ENCODE measurements around the gene RAB3GAP2.
"Not testable (repeated sequence)": the region's sequence is repeated elsewhere in the genome, so short reads cannot be mapped to it uniquely, and the experiment has no call there.

Gene RAB3GAP2

GRCh38 chr1:220235462-220235861, 36.8 kb downstream of the RAB3GAP2 start:
- H3K4me3 ChIP-seq (ENCODE audit: low read depth in 1 of 2, low read length in 2 of 2), result no peak overlapping the region
- H3K27me3 ChIP-seq (ENCODE audit: low read depth, low read length), result no peaks in the 10 kb centered on the region
- no peak overlapping the region for H3K27ac ChIP-seq (ENCODE audit: low read length)
- peaks cover 0 to 8% of the 10 kb centered on the region in 2 donors for H3K4me1 ChIP-seq (ENCODE audit: control insufficient read depth in 1 of 2, insufficient read depth in 2 of 2, low read length in 2 of 2)
- H3K36me3 ChIP-seq (ENCODE audit: control insufficient read depth in 1 of 2, insufficient read depth in 2 of 2, low read length in 2 of 2), result peaks cover 0 to 5% of the 10 kb centered on the region in 2 donors
- no peaks in the 10 kb centered on the region for H3K9me3 ChIP-seq (ENCODE audit: control insufficient read depth in 1 of 2, low read length in 2 of 2)

- H3K27me3 ChIP-seq (ENCODE audit: low read depth, low read length), result no peaks in the 10 kb centered on the region
- H3K4me1 ChIP-seq (ENCODE audit: control insufficient read depth in 1 of 2, insufficient read depth in 2 of 2, low read length in 2 of 2), result peaks cover 0 to 11% of the 10 kb centered on the region in 2 donors
- H3K36me3 ChIP-seq (ENCODE audit: control insufficient read depth in 1 of 2, insufficient read depth in 2 of 2, low read length in 2 of 2), result peaks cover 1 to 5% of the 10 kb centered on the region in 2 donors
- H3K27ac ChIP-seq (ENCODE audit: low read length), result no peak overlapping the region
- H3K4me3 ChIP-seq (ENCODE audit: low read depth in 1 of 2, low read length in 2 of 2), result no peak overlapping the region
- no peaks in the 10 kb centered on the region for H3K9me3 ChIP-seq (ENCODE audit: control insufficient read depth in 1 of 2, low read length in 2 of 2)
Measured at GRCh38 chr1:220233927-220234326, 38.3 kb downstream of the RAB3GAP2 start.

GRCh38 chr1:220229771-220230170, 42.5 kb downstream of the RAB3GAP2 start:
- H3K4me3 ChIP-seq (ENCODE audit: low read depth in 1 of 2, low read length in 2 of 2), result no peak overlapping the region
- peaks cover 0 to 32% of the 10 kb centered on the region in 2 donors for H3K4me1 ChIP-seq (ENCODE audit: control insufficient read depth in 1 of 2, insufficient read depth in 2 of 2, low read length in 2 of 2)
- H3K36me3 ChIP-seq (ENCODE audit: control insufficient read depth in 1 of 2, insufficient read depth in 2 of 2, low read length in 2 of 2), result peaks cover 5 to 7% of the 10 kb centered on the region in 2 donors
- no peaks in the 10 kb centered on the region for H3K27me3 ChIP-seq (ENCODE audit: low read depth, low read length)
- H3K27ac ChIP-seq (ENCODE audit: low read length), result no peak overlapping the region
- H3K9me3 ChIP-seq (ENCODE audit: control insufficient read depth in 1 of 2, low read length in 2 of 2), result no peaks in the 10 kb centered on the region

- H3K36me3 ChIP-seq (ENCODE audit: control insufficient read depth in 1 of 2, insufficient read depth in 2 of 2, low read length in 2 of 2), result peaks cover 4 to 7% of the 10 kb centered on the region in 2 donors
- no peaks in the 10 kb centered on the region for H3K27me3 ChIP-seq (ENCODE audit: low read depth, low read length)
- H3K9me3 ChIP-seq (ENCODE audit: control insufficient read depth in 1 of 2, low read length in 2 of 2), result no peaks in the 10 kb centered on the region
- H3K4me3 ChIP-seq (ENCODE audit: low read depth in 1 of 2, low read length in 2 of 2), result no peak overlapping the region
- H3K4me1 ChIP-seq (ENCODE audit: control insufficient read depth in 1 of 2, insufficient read depth in 2 of 2, low read length in 2 of 2), result peaks cover 0 to 35% of the 10 kb centered on the region in 2 donors
- no peak overlapping the region for H3K27ac ChIP-seq (ENCODE audit: low read length)
Measured at GRCh38 chr1:220227393-220227792, 44.9 kb downstream of the RAB3GAP2 start.

GRCh38 chr1:220226752-220227151, 45.5 kb downstream of the RAB3GAP2 start:
- peaks cover 0 to 35% of the 10 kb centered on the region in 2 donors for H3K4me1 ChIP-seq (ENCODE audit: control insufficient read depth in 1 of 2, insufficient read depth in 2 of 2, low read length in 2 of 2)

GRCh38 chr1:220225957-220226356, 46.3 kb downstream of the RAB3GAP2 start:
- Histone ChIP-seq H3K4me3 (ENCODE audit: low read depth in 1 of 2, low read length in 2 of 2) (no peak overlapping the region), H3K36me3 (ENCODE audit: control insufficient read depth in 1 of 2, insufficient read depth in 2 of 2, low read length in 2 of 2) (peaks cover 0 to 7% of the 10 kb centered on the region in 2 donors), H3K27ac (ENCODE audit: low read length) (no peak overlapping the region), H3K4me1 (ENCODE audit: control insufficient read depth in 1 of 2, insufficient read depth in 2 of 2, low read length in 2 of 2) (peaks cover 0 to 35% of the 10 kb centered on the region in 2 donors), H3K9me3 (ENCODE audit: control insufficient read depth in 1 of 2, low read length in 2 of 2) (no peaks in the 10 kb centered on the region), H3K27me3 (ENCODE audit: low read depth, low read length) (no peaks in the 10 kb centered on the region)

More at GRCh38 chr1:220226752-220227151, 45.5 kb downstream of the RAB3GAP2 start:
- Histone ChIP-seq H3K36me3 (ENCODE audit: control insufficient read depth in 1 of 2, insufficient read depth in 2 of 2, low read length in 2 of 2) (peaks cover 0 to 7% of the 10 kb centered on the region in 2 donors), H3K4me3 (ENCODE audit: low read depth in 1 of 2, low read length in 2 of 2) (no peak overlapping the region), H3K9me3 (ENCODE audit: control insufficient read depth in 1 of 2, low read length in 2 of 2) (no peaks in the 10 kb centered on the region), H3K27ac (ENCODE audit: low read length) (no peak overlapping the region), H3K27me3 (ENCODE audit: low read depth, low read length) (no peaks in the 10 kb centered on the region)

- H3K4me1 ChIP-seq (ENCODE audit: control insufficient read depth in 1 of 2, insufficient read depth in 2 of 2, low read length in 2 of 2), result peaks cover 0 to 29% of the 10 kb centered on the region in 2 donors
- H3K27me3 ChIP-seq (ENCODE audit: low read depth, low read length), result no peaks in the 10 kb centered on the region
- no peak overlapping the region for H3K27ac ChIP-seq (ENCODE audit: low read length)
- H3K4me3 ChIP-seq (ENCODE audit: low read depth in 1 of 2, low read length in 2 of 2), result no peak overlapping the region
- H3K36me3 ChIP-seq (ENCODE audit: control insufficient read depth in 1 of 2, insufficient read depth in 2 of 2, low read length in 2 of 2), result peaks cover 0 to 7% of the 10 kb centered on the region in 2 donors
- H3K9me3 ChIP-seq (ENCODE audit: control insufficient read depth in 1 of 2, low read length in 2 of 2), result no peaks in the 10 kb centered on the region
Measured at GRCh38 chr1:220224611-220225124, 47.6 kb downstream of the RAB3GAP2 start.

GRCh38 chr1:220224033-220224432, 48.2 kb downstream of the RAB3GAP2 start:
- Histone ChIP-seq H3K4me1 (ENCODE audit: control insufficient read depth in 1 of 2, insufficient read depth in 2 of 2, low read length in 2 of 2) (peaks cover 0 to 27% of the 10 kb centered on the region in 2 donors), H3K27ac (ENCODE audit: low read length) (no peak overlapping the region), H3K27me3 (ENCODE audit: low read depth, low read length) (no peaks in the 10 kb centered on the region)

GRCh38 chr1:220222939-220223338, 49.3 kb downstream of the RAB3GAP2 start:
- Histone ChIP-seq H3K27me3 (ENCODE audit: low read depth, low read length) (no peaks in the 10 kb centered on the region), H3K27ac (ENCODE audit: low read length) (no peak overlapping the region), H3K4me1 (ENCODE audit: control insufficient read depth in 1 of 2, insufficient read depth in 2 of 2, low read length in 2 of 2) (peaks cover 0 to 28% of the 10 kb centered on the region in 2 donors), H3K9me3 (ENCODE audit: control insufficient read depth in 1 of 2, low read length in 2 of 2) (no peaks in the 10 kb centered on the region), H3K36me3 (ENCODE audit: control insufficient read depth in 1 of 2, insufficient read depth in 2 of 2, low read length in 2 of 2) (no peaks in the 10 kb centered on the region), H3K4me3 (ENCODE audit: low read depth in 1 of 2, low read length in 2 of 2) (no peak overlapping the region)

More at GRCh38 chr1:220224033-220224432, 48.2 kb downstream of the RAB3GAP2 start:
- no peaks in the 10 kb centered on the region for H3K9me3 ChIP-seq (ENCODE audit: control insufficient read depth in 1 of 2, low read length in 2 of 2)
- peaks cover 0 to 7% of the 10 kb centered on the region in 2 donors for H3K36me3 ChIP-seq (ENCODE audit: control insufficient read depth in 1 of 2, insufficient read depth in 2 of 2, low read length in 2 of 2)
- no peak overlapping the region for H3K4me3 ChIP-seq (ENCODE audit: low read depth in 1 of 2, low read length in 2 of 2)

- H3K9me3 ChIP-seq (ENCODE audit: control insufficient read depth in 1 of 2, low read length in 2 of 2), result no peaks in the 10 kb centered on the region
- H3K27me3 ChIP-seq (ENCODE audit: low read depth, low read length), result no peaks in the 10 kb centered on the region
- H3K27ac ChIP-seq (ENCODE audit: low read length), result no peak overlapping the region
- H3K4me1 ChIP-seq (ENCODE audit: control insufficient read depth in 1 of 2, insufficient read depth in 2 of 2, low read length in 2 of 2), result peaks cover 0 to 17% of the 10 kb centered on the region in 2 donors
- H3K4me3 ChIP-seq (ENCODE audit: low read depth in 1 of 2, low read length in 2 of 2), result no peak overlapping the region
- no peaks in the 10 kb centered on the region for H3K36me3 ChIP-seq (ENCODE audit: control insufficient read depth in 1 of 2, insufficient read depth in 2 of 2, low read length in 2 of 2)
Measured at GRCh38 chr1:220221670-220222069, 50.6 kb downstream of the RAB3GAP2 start.

GRCh38 chr1:220221269-220221668, 51.0 kb downstream of the RAB3GAP2 start:
- H3K27ac ChIP-seq (ENCODE audit: low read length), result no peak overlapping the region
- H3K36me3 ChIP-seq (ENCODE audit: control insufficient read depth in 1 of 2, insufficient read depth in 2 of 2, low read length in 2 of 2), result no peaks in the 10 kb centered on the region
- H3K27me3 ChIP-seq (ENCODE audit: low read depth, low read length), result no peaks in the 10 kb centered on the region
- H3K9me3 ChIP-seq (ENCODE audit: control insufficient read depth in 1 of 2, low read length in 2 of 2), result no peaks in the 10 kb centered on the region
- H3K4me1 ChIP-seq (ENCODE audit: control insufficient read depth in 1 of 2, insufficient read depth in 2 of 2, low read length in 2 of 2), result peaks cover 0 to 13% of the 10 kb centered on the region in 2 donors
- no peak overlapping the region for H3K4me3 ChIP-seq (ENCODE audit: low read depth in 1 of 2, low read length in 2 of 2)

GRCh38 chr1:220220699-220221040, 51.6 kb downstream of the RAB3GAP2 start:
- not testable (repeated sequence) for H3K27me3 ChIP-seq (ENCODE audit: low read depth, low read length); H3K27ac ChIP-seq (ENCODE audit: low read length); H3K36me3 ChIP-seq (ENCODE audit: control insufficient read depth in 1 of 2, insufficient read depth in 2 of 2, low read length in 2 of 2); H3K9me3 ChIP-seq (ENCODE audit: control insufficient read depth in 1 of 2, low read length in 2 of 2); H3K4me3 ChIP-seq (ENCODE audit: low read depth in 1 of 2, low read length in 2 of 2)
- H3K4me1 ChIP-seq (ENCODE audit: control insufficient read depth in 1 of 2, insufficient read depth in 2 of 2, low read length in 2 of 2), result peaks cover 0 to 13% of the 10 kb centered on the region in 2 donors

All from muscle layer of duodenum (tissue), 2 donors.